ENCODE measurements around the gene PI4KA.

PI4KA gene

DNA sequence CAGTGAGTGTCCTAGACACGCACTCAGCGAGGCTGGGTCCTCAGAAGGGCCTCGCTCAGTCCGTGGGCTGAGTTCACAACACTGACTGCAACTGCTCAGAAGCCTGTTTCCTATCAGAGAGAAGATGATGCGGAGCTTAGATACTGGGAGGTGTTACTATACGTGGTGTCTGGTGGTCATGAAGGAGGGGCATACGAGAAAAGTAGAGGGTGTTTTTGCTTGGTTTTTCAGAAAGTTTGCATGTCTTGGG, 94.2 kb downstream of the PI4KA start:
- H3K4me1 ChIP-seq (ENCODE audit: insufficient read depth, low read length) = no peaks in the 10 kb centered on the region
- H3K9me3 ChIP-seq (ENCODE audit: control insufficient read depth, insufficient read depth, low read length) = no peaks in the 10 kb centered on the region
- no peaks in the 10 kb centered on the region for H3K36me3 ChIP-seq (ENCODE audit: insufficient read depth, low read length)
- H3K9ac ChIP-seq (ENCODE audit: low read depth, low read length) = no peak overlapping the region

GRCh38 chr22:20763630-20764470, 94.8 kb downstream of the PI4KA start:
- Histone ChIP-seq H3K9ac (ENCODE audit: low read depth, low read length) (no peak overlapping the region), H3K9me3 (ENCODE audit: control insufficient read depth, insufficient read depth, low read length) (no peaks in the 10 kb centered on the region), H3K36me3 (ENCODE audit: insufficient read depth, low read length) (no peaks in the 10 kb centered on the region), H3K4me1 (ENCODE audit: insufficient read depth, low read length) (no peaks in the 10 kb centered on the region)

GRCh38 chr22:20762233-20762796, 96.3 kb downstream of the PI4KA start:
- H3K36me3 ChIP-seq (ENCODE audit: insufficient read depth, low read length) = no peaks in the 10 kb centered on the region; the same call in 1 of the 2 replicates

GRCh38 chr22:20761536-20761935, 97.1 kb downstream of the PI4KA start:
- H3K4me1 ChIP-seq (ENCODE audit: insufficient read depth, low read length) = no peaks in the 10 kb centered on the region
- H3K9me3 ChIP-seq (ENCODE audit: control insufficient read depth, insufficient read depth, low read length) = no peaks in the 10 kb centered on the region
- no peak overlapping the region for H3K9ac ChIP-seq (ENCODE audit: low read depth, low read length)
- no peaks in the 10 kb centered on the region; the same call in 1 of the 2 replicates for H3K36me3 ChIP-seq (ENCODE audit: insufficient read depth, low read length)

More at GRCh38 chr22:20762233-20762796, 96.3 kb downstream of the PI4KA start:
- Histone ChIP-seq H3K9ac (ENCODE audit: low read depth, low read length) (no peak overlapping the region), H3K4me1 (ENCODE audit: insufficient read depth, low read length) (no peaks in the 10 kb centered on the region), H3K9me3 (ENCODE audit: control insufficient read depth, insufficient read depth, low read length) (no peaks in the 10 kb centered on the region)

DNA sequence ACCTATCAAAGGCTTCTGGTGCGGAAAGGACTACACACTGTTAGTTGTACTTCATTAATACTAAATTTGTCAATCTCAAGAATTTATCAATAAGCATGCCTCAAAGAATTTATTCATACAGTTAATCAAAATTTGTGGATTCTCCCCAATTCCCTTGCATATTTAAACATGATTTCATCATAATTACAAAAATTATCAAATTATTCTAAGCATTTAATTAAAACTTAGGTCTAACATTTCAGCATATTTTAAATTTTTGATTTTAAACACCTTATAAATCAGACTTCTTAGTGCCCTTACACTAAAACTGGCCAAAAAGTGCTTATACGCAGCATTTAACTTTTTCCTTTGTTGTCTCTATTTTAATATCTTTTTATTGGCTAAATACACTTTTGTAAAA, 98.5 kb downstream of the PI4KA start:
- Histone ChIP-seq H3K9ac (ENCODE audit: low read depth, low read length) (no peak overlapping the region), H3K4me1 (ENCODE audit: insufficient read depth, low read length) (no peaks in the 10 kb centered on the region)

GRCh38 chr22:20758688-20759087, 99.9 kb downstream of the PI4KA start:
- H3K4me1 ChIP-seq (ENCODE audit: insufficient read depth, low read length) = no peaks in the 10 kb centered on the region
- H3K9ac ChIP-seq (ENCODE audit: low read depth, low read length) = no peak overlapping the region
- no peaks in the 10 kb centered on the region; the same call in 1 of the 2 replicates for H3K36me3 ChIP-seq (ENCODE audit: insufficient read depth, low read length)
- no peaks in the 10 kb centered on the region for H3K9me3 ChIP-seq (ENCODE audit: control insufficient read depth, insufficient read depth, low read length)

More for the DNA sequence above, 98.5 kb downstream of the PI4KA start:
- no peaks in the 10 kb centered on the region for H3K9me3 ChIP-seq (ENCODE audit: control insufficient read depth, insufficient read depth, low read length)
- no peaks in the 10 kb centered on the region; the same call in 1 of the 2 replicates for H3K36me3 ChIP-seq (ENCODE audit: insufficient read depth, low read length)

GRCh38 chr22:20756846-20757245, 101.8 kb downstream of the PI4KA start:
- H3K9ac ChIP-seq (ENCODE audit: low read depth, low read length) = no peak overlapping the region
- no peaks in the 10 kb centered on the region for H3K9me3 ChIP-seq (ENCODE audit: control insufficient read depth, insufficient read depth, low read length)
- no peaks in the 10 kb centered on the region; the same call in 1 of the 2 replicates for H3K36me3 ChIP-seq (ENCODE audit: insufficient read depth, low read length)
- no peaks in the 10 kb centered on the region for H3K4me1 ChIP-seq (ENCODE audit: insufficient read depth, low read length)

DNA sequence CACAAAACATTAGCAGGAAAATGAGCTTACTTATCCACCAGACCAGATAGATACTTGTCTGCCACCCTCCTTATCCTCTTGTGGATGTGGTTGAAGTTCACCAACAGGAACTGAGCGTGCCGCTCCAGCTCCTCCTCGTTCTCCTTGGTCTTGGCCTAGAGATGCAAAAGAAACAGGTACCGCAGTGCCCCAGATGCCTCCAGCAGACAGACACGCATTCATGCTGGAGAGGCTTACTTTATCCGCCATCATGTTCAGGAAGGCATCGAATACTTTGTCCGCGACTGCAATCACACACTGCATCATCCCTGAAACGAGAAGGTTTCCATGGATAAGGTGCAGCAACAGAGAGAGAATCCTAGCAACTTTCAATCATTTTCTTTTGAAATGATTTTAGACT, 105.7 kb downstream of the PI4KA start:
- no peak overlapping the region for H3K9ac ChIP-seq (ENCODE audit: low read depth, low read length)
- no peaks in the 10 kb centered on the region; the same call in 1 of the 2 replicates for H3K36me3 ChIP-seq (ENCODE audit: insufficient read depth, low read length)
- H3K4me1 ChIP-seq (ENCODE audit: insufficient read depth, low read length) = no peaks in the 10 kb centered on the region; the same call in 1 of the 2 replicates
- H3K9me3 ChIP-seq (ENCODE audit: control insufficient read depth, insufficient read depth, low read length) = no peaks in the 10 kb centered on the region

GRCh38 chr22:20752104-20752741, 106.4 kb downstream of the PI4KA start:
- Histone ChIP-seq H3K4me1 (ENCODE audit: insufficient read depth, low read length) (no peaks in the 10 kb centered on the region; the same call in 1 of the 2 replicates), H3K36me3 (ENCODE audit: insufficient read depth, low read length) (no peaks in the 10 kb centered on the region), H3K9me3 (ENCODE audit: control insufficient read depth, insufficient read depth, low read length) (no peaks in the 10 kb centered on the region), H3K9ac (ENCODE audit: low read depth, low read length) (no peak overlapping the region)

GRCh38 chr22:20751185-20751851, 107.3 kb downstream of the PI4KA start:
- no peaks in the 10 kb centered on the region for H3K36me3 ChIP-seq (ENCODE audit: insufficient read depth, low read length)
- no peaks in the 10 kb centered on the region; the same call in 1 of the 2 replicates for H3K4me1 ChIP-seq (ENCODE audit: insufficient read depth, low read length)
- no peaks in the 10 kb centered on the region for H3K9me3 ChIP-seq (ENCODE audit: control insufficient read depth, insufficient read depth, low read length)
- no peak overlapping the region for H3K9ac ChIP-seq (ENCODE audit: low read depth, low read length)

DNA sequence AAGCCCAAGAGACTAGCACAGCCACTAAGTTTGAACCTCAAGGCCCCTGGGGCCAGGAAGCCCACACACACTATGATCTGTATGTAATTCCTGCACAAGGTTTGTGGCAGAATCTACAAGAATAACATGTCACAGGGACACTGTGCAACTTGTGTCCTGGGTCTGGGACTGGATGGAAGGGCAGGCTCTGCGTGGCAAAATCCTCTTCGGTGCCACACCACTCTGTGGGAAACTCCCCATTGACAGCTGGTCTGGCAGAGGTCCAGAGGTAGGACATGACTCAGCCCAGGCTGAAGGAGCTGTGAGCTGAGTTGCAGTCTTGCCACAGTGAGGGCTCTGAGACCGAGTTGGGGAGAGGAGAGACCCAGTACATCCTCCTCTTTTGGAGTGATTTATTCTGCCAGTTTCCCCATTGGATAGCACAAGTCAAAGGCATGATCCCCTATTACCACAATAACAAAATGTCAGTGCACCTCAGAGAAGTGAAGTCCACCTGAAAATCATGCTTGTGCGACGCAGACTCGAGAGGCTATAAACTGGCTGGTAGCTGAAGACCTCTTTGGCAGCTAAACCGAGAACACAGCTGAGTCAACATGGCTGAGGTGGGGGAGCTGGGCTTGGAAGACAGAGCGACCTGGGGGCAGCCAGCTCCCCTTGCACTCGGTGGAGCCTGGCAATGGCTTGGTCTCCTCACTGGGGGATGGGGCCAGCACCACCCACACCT, 108.0 kb downstream of the PI4KA start:
- Histone ChIP-seq H3K9me3 (ENCODE audit: control insufficient read depth, insufficient read depth, low read length) (no peaks in the 10 kb centered on the region), H3K9ac (ENCODE audit: low read depth, low read length) (no peak overlapping the region), H3K4me1 (ENCODE audit: insufficient read depth, low read length) (no peaks in the 10 kb centered on the region; the same call in 1 of the 2 replicates), H3K36me3 (ENCODE audit: insufficient read depth, low read length) (no peaks in the 10 kb centered on the region)

DNA sequence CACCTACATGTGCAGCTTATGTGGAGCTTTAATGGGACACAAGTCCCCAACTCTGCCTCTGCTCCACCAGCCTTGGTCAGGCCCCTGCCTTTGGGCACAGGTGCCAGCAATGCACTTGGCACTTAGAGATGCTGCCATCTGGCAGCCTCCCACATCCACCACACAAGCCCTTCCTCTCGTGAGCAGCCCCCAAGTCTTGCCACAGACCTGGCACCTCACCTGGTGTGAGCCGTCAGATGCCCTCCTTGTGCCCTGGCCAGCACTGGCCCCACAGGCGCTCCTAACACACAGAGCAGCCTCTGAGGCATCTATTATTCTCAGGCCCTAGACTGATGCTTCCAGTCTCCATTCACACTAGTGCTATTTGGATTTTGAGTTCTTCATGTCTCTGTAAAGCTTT, 109.2 kb downstream of the PI4KA start:
- no peaks in the 10 kb centered on the region; the same call in 1 of the 2 replicates for H3K4me1 ChIP-seq (ENCODE audit: insufficient read depth, low read length)
- no peaks in the 10 kb centered on the region for H3K36me3 ChIP-seq (ENCODE audit: insufficient read depth, low read length)
- no peak overlapping the region for H3K9ac ChIP-seq (ENCODE audit: low read depth, low read length)
- no peaks in the 10 kb centered on the region for H3K9me3 ChIP-seq (ENCODE audit: control insufficient read depth, insufficient read depth, low read length)

GRCh38 chr22:20748731-20749428, 109.7 kb downstream of the PI4KA start:
- Histone ChIP-seq H3K36me3 (ENCODE audit: insufficient read depth, low read length) (no peaks in the 10 kb centered on the region), H3K9ac (ENCODE audit: low read depth, low read length) (no peak overlapping the region), H3K9me3 (ENCODE audit: control insufficient read depth, insufficient read depth, low read length) (no peaks in the 10 kb centered on the region), H3K4me1 (ENCODE audit: insufficient read depth, low read length) (no peaks in the 10 kb centered on the region; the same call in 1 of the 2 replicates)

All from ES-I3 (cell line).